NB4 (cell line): ENCODE data around the gene COL23A1.

Experiments
- DNase-seq: peaks from one replicate; pipeline ENCODE4 v3.0.0; 2010; ENCODE audit warnings: low read depth
- H3K4me3 ChIP-seq: one replicate; pipeline ENCODE4 v1.5.1; 2011; ENCODE audit warnings: mild to moderate bottlenecking, low read depth, low read length, moderate library complexity
- CTCF ChIP-seq: IDR thresholded peaks from one replicate; pipeline ENCODE4 v1.5.1; 2012; ENCODE audit warnings: low read depth, low read length
- MAX ChIP-seq: IDR thresholded peaks from 2 replicates; pipeline ENCODE4 v1.6.1; 2011; ENCODE audit warnings: low read depth, low read length
- MYC ChIP-seq: IDR thresholded peaks from 2 replicates; pipeline ENCODE4 v1.6.1; 2011; ENCODE audit warnings: low read depth, low read length
- POLR2A ChIP-seq: IDR thresholded peaks from 2 replicates; pipeline ENCODE4 v1.6.1; 2011; ENCODE audit warnings: mild to moderate bottlenecking; ENCODE audit not compliant: insufficient read length; ENCODE audit errors: extremely low read depth

Gene COL23A1

GRCh38 chr5:178445534-178445933, 144.7 kb downstream of the COL23A1 start:
- no peak for DNase-seq
- no peak overlapping the region for H3K4me3 ChIP-seq
- no peak for TF ChIP-seq POLR2A
- TF ChIP-seq MAX = no peak
- TF ChIP-seq MYC = no peak
- TF ChIP-seq CTCF = no peak

GRCh38 chr5:178442405-178443257, 147.6 kb downstream of the COL23A1 start:
- TF ChIP-seq CTCF = no peak
- no peak for TF ChIP-seq POLR2A
- peak; percentile 78 for TF ChIP-seq MYC
- TF ChIP-seq MAX = peak; percentile 87
- peak; percentile 56 for DNase-seq
- no peak overlapping the region for H3K4me3 ChIP-seq

- no peak for DNase-seq
- no peak for TF ChIP-seq MYC
Measured at GRCh38 chr5:178441486-178442270, 148.5 kb downstream of the COL23A1 start.

GRCh38 chr5:178440181-178440580, 150.0 kb downstream of the COL23A1 start:
- no peak for DNase-seq
- no peak overlapping the region for H3K4me3 ChIP-seq
- no peak for TF ChIP-seq CTCF
- TF ChIP-seq MAX = no peak
- no peak for TF ChIP-seq MYC
- no peak for TF ChIP-seq POLR2A

More at GRCh38 chr5:178441486-178442270, 148.5 kb downstream of the COL23A1 start:
- H3K4me3 ChIP-seq = no peak overlapping the region

- H3K4me3 ChIP-seq = no peak overlapping the region
- no peak for DNase-seq
- TF ChIP-seq CTCF (no peak), MAX (no peak), POLR2A (no peak), MYC (no peak)
Measured at GRCh38 chr5:178439493-178440180, 150.6 kb downstream of the COL23A1 start.
